ENCODE data around the gene APLNR. TPM values are rescaled to one million over a fixed set of nuclear protein-coding genes. Genes with fewer than 3 reads are reported as not detected.

The APLNR gene
- total and polyA plus RNA-seq, 10 of the 15 experiments (the other 5 are each of a cell fraction or from before 2014, with no cell fraction given), result 0.11 TPM; not detected in 9

- no peak for FAIRE-seq
- no peaks in the 10 kb centered on the region for H3K79me2 ChIP-seq (ENCODE audit: control insufficient read depth, insufficient read depth, low read length)
- no peaks in the 10 kb centered on the region; a peak in 2 of 4 replicates for H3K27me3 ChIP-seq (replicated peaks in 1 of 2; ENCODE audit: control insufficient read depth in 2 of 2, insufficient read depth in 2 of 2, low read length in 1 of 2)
- ATAC-seq, result no peak
- no peak overlapping the region for H3K4me3 ChIP-seq
- intact Hi-C loops (cut with micrococcal nuclease; ENCODE audit: unreplicated experiment) (no loop called here), in situ Hi-C loops (cut with MboI) (no loop called here)
- ChIA-PET POLR2A (no interaction called here), SMC1A (ENCODE audit: uncharacterized antibody, unreplicated experiment) (no interaction called here), CTCF (no interaction called here), RAD21 (ENCODE audit: unreplicated experiment) (no interaction called here)
- H3K4me2 ChIP-seq (ENCODE audit: control insufficient read depth, insufficient read depth), result no peak overlapping the region
- no peaks in the 10 kb centered on the region for H4K20me1 ChIP-seq (ENCODE audit: control insufficient read depth, insufficient read depth)
- no TSS peak for BruUV-seq (replicated peaks)
- TF ChIP-seq MYC (IDR thresholded peaks at IDR 0.05; ENCODE audit: insufficient read depth, insufficient read length, insufficient replicate concordance, low read length, severe bottlenecking) (no peak), TCF3 (IDR thresholded peaks at IDR 0.05; ENCODE audit: borderline replicate concordance, insufficient read depth, low read depth, low read length) (no peak), NR2C2 (IDR thresholded peaks at IDR 0.05; ENCODE audit: borderline replicate concordance, control insufficient read depth, insufficient read length, low read depth) (no peak), SIX5 (IDR thresholded peaks at IDR 0.05; ENCODE audit: low read depth, low read length, severe bottlenecking) (no peak), ZBTB11 (CRISPR knock-in tag; IDR thresholded peaks at IDR 0.05) (no peak)
- no peak overlapping the region for H3K27ac ChIP-seq (ENCODE audit: control insufficient read depth, insufficient read depth)
- H3K4me1 ChIP-seq (ENCODE audit: control insufficient read depth, insufficient read depth, low read length), result no peaks in the 10 kb centered on the region
- no peaks in the 10 kb centered on the region for H3K9me3 ChIP-seq (replicated peaks; ENCODE audit: control insufficient read depth, insufficient read depth, low read length)
- DNase-seq (ENCODE audit: low read depth, low spot score), result no peak
- no peak overlapping the region for H2AFZ ChIP-seq (ENCODE audit: control insufficient read depth, low read depth, low read length)
- WGBS (ENCODE audit: insufficient coverage, insufficient replicate concordance, low lambda C conversion rate, missing lambda C conversion rate), result 0% methylated on average over 1 of the region's 1 CpG
- H3K36me3 ChIP-seq (ENCODE audit: control insufficient read depth in 2 of 2, insufficient read depth in 2 of 2, low read length in 1 of 2), result no peaks in the 10 kb centered on the region
- no peak overlapping the region for H3K9ac ChIP-seq (ENCODE audit: control insufficient read depth, insufficient read depth, low read length)
Measured at GRCh38 chr11:57222239-57222638, 14.8 kb downstream of the APLNR start.
